Suprapubic skin (tissue), 3 donors: ENCODE results near the gene G6PC1.

Experiments used
- CTCF ChIP-seq, 2 donors: fragments of 200-600 bp in 1 of 2; fragments of 450-650 bp in 1 of 2; sonication (generic) in 1 of 2; IDR thresholded peaks; one replicate each; pipeline ENCODE4 v1.5.1; 2016 to 2019; ENCODE audit warnings: antibody characterized with exemption in 2 of 2, mild to moderate bottlenecking in 1 of 2, moderate library complexity in 1 of 2
- EP300 ChIP-seq: sonication (generic); formaldehyde crosslinking; IDR thresholded peaks from one replicate; pipeline ENCODE4 v1.6.1; 2017; ENCODE audit warnings: antibody characterized with exemption

- TF ChIP-seq EP300 (no peak), CTCF (IDR thresholded peaks at IDR 0.05) (no peak)
These were observed at the start of gene G6PC1 for GRCh38 chr17:42900460-42901331.
